ENCODE measurements around the gene ADRA1B.

The ADRA1B gene

GRCh38 chr5:159906943-159907342 is 9.3 kb upstream of the ADRA1B start:
- no peak for DNase-seq (ENCODE audit: low spot score)
- Histone ChIP-seq H3K27ac (no peak overlapping the region), H3K4me3 (no peak overlapping the region)
- TF ChIP-seq CTCF (IDR thresholded peaks at IDR 0.05): no peak

- Histone ChIP-seq H3K4me3 (no peak overlapping the region), H3K27ac (no peak overlapping the region)
- no peak for TF ChIP-seq CTCF (IDR thresholded peaks at IDR 0.05)
- no peak for DNase-seq (ENCODE audit: low spot score)
These were observed 8.3 kb upstream of the ADRA1B start for GRCh38 chr5:159907689-159908590.

- TF ChIP-seq CTCF (IDR thresholded peaks at IDR 0.05): no peak
- no peak overlapping the region for H3K27ac ChIP-seq
- no peak overlapping the region for H3K4me3 ChIP-seq
- DNase-seq (ENCODE audit: low spot score): no peak
These were observed 7.7 kb upstream of the ADRA1B start for GRCh38 chr5:159908591-159908940.

- DNase-seq (ENCODE audit: low spot score): no peak
- Histone ChIP-seq H3K4me3 (no peak overlapping the region), H3K27ac (no peak overlapping the region)
- no peak for TF ChIP-seq CTCF (IDR thresholded peaks at IDR 0.05)
These were observed 7.2 kb upstream of the ADRA1B start for GRCh38 chr5:159909126-159909525.

- no peak for DNase-seq (ENCODE audit: low spot score)
- Histone ChIP-seq H3K4me3 (no peak overlapping the region), H3K27ac (no peak overlapping the region)
- no peak for TF ChIP-seq CTCF (IDR thresholded peaks at IDR 0.05)
These were observed 6.0 kb upstream of the ADRA1B start for GRCh38 chr5:159910207-159910842.

- no peak for DNase-seq (ENCODE audit: low spot score)
- no peak for TF ChIP-seq CTCF (IDR thresholded peaks at IDR 0.05)
- Histone ChIP-seq H3K4me3 (no peak overlapping the region), H3K27ac (peak overlapping the region in 1 of 2 donors; percentile 74)
These were observed 5.4 kb upstream of the ADRA1B start for GRCh38 chr5:159910843-159911229.

- no peak for TF ChIP-seq CTCF (IDR thresholded peaks at IDR 0.05)
- H3K27ac ChIP-seq: peak overlapping the region in 1 of 2 donors; percentile 74
- H3K4me3 ChIP-seq: no peak overlapping the region
- DNase-seq (ENCODE audit: low spot score): no peak
These were observed 4.9 kb upstream of the ADRA1B start for GRCh38 chr5:159911349-159911748.

All from coronary artery (tissue), 2 donors.